Esophagus muscularis mucosa (tissue), 3 donors: Measurements from ENCODE around the gene ANKRD33B.

Experiments
- CTCF ChIP-seq, 3 experiments: fragments of 200-600 bp in 2 of 3; fragments of 450-650 bp in 1 of 3; sonication (generic) in 2 of 3; IDR thresholded peaks; one replicate each; pipeline ENCODE4 v1.5.1; 2017 to 2019; ENCODE audit warnings: antibody characterized with exemption in 3 of 3, mild to moderate bottlenecking in 2 of 3, moderate library complexity in 1 of 3
- POLR2AphosphoS5 ChIP-seq, 2 donors: sonication (generic); formaldehyde crosslinking; IDR thresholded peaks; one replicate each; pipeline ENCODE4 v1.6.1; 2017; ENCODE audit warnings: antibody characterized with exemption in 2 of 2

GRCh38 chr5:10667431-10668057 is 103.7 kb downstream of the ANKRD33B start:
- TF ChIP-seq CTCF (IDR thresholded peaks at IDR 0.05) (no peak), POLR2AphosphoS5 (IDR thresholded peaks at IDR 0.05) (no peak)
